Measurements from ENCODE around the gene SLC26A3. TPM values are rescaled to one million over a fixed set of nuclear protein-coding genes. Genes with fewer than 3 reads are reported as not detected.

The SLC26A3 gene
- total and polyA plus RNA-seq, 2 donors (not counting 1 experiment from before 2014, with no cell fraction given): not detected

GRCh38 chr7:107837145-107837512 lies 34.1 kb upstream of the SLC26A3 start:
- H3K4me3 ChIP-seq (replicated peaks in 1 of 4; ENCODE audit: control extremely low read depth in 1 of 4, insufficient read depth in 1 of 4, low read depth in 3 of 4, low read length in 4 of 4): no peak overlapping the region
- H3K36me3 ChIP-seq (ENCODE audit: control insufficient read depth, insufficient read depth, low read length): no peaks in the 10 kb centered on the region
- no peak overlapping the region for H2AFZ ChIP-seq (ENCODE audit: low read length)
- no peak for DNase-seq (ENCODE audit: low read depth in 2 of 2)
- no peak overlapping the region for H3K9ac ChIP-seq (ENCODE audit: insufficient read depth, low read length)
- H3K4me1 ChIP-seq (ENCODE audit: control insufficient read depth, extremely low read depth, insufficient read depth, low read length): no peaks in the 10 kb centered on the region
- H3K79me2 ChIP-seq (ENCODE audit: control insufficient read depth, insufficient read depth, low read length): no peaks in the 10 kb centered on the region
- peaks cover 5% of the 10 kb centered on the region for H3K27me3 ChIP-seq (ENCODE audit: control insufficient read depth, insufficient read depth, low read length)
- H3K27ac ChIP-seq (ENCODE audit: insufficient read depth, low read length): no peak overlapping the region
- no peak overlapping the region for H3K4me2 ChIP-seq (ENCODE audit: extremely low read depth, insufficient read depth, low read length)
- TF ChIP-seq CTCF (conservative IDR thresholded peaks at IDR 0.05 in 1 of 2, IDR thresholded peaks at IDR 0.05 in 1 of 2; ENCODE audit: low read depth in 1 of 2, low read length in 2 of 2): no peak
- TF ChIP-seq EZH2 (IDR thresholded peaks at IDR 0.05; ENCODE audit: low read length, missing control alignments): no peak
- no peaks in the 10 kb centered on the region for H4K20me1 ChIP-seq (ENCODE audit: control insufficient read depth, extremely low read depth, insufficient read depth, low read length)
- H3K9me3 ChIP-seq (ENCODE audit: control insufficient read depth, insufficient read depth, low read depth, low read length): no peaks in the 10 kb centered on the region

- Histone ChIP-seq H3K79me2 (ENCODE audit: control insufficient read depth, insufficient read depth, low read length) (no peaks in the 10 kb centered on the region), H4K20me1 (ENCODE audit: control insufficient read depth, extremely low read depth, insufficient read depth, low read length) (no peaks in the 10 kb centered on the region), H3K4me1 (ENCODE audit: control insufficient read depth, extremely low read depth, insufficient read depth, low read length) (no peaks in the 10 kb centered on the region), H3K9me3 (ENCODE audit: control insufficient read depth, insufficient read depth, low read depth, low read length) (no peaks in the 10 kb centered on the region), H3K36me3 (ENCODE audit: control insufficient read depth, insufficient read depth, low read length) (no peaks in the 10 kb centered on the region), H2AFZ (ENCODE audit: low read length) (no peak overlapping the region), H3K27ac (ENCODE audit: insufficient read depth, low read length) (no peak overlapping the region), H3K9ac (ENCODE audit: insufficient read depth, low read length) (no peak overlapping the region), H3K4me2 (ENCODE audit: extremely low read depth, insufficient read depth, low read length) (no peak overlapping the region), H3K4me3 (replicated peaks in 1 of 4; ENCODE audit: control extremely low read depth in 1 of 4, insufficient read depth in 1 of 4, low read depth in 3 of 4, low read length in 4 of 4) (no peak overlapping the region), H3K27me3 (ENCODE audit: control insufficient read depth, insufficient read depth, low read length) (peaks cover 5% of the 10 kb centered on the region)
- TF ChIP-seq CTCF (conservative IDR thresholded peaks at IDR 0.05 in 1 of 2, IDR thresholded peaks at IDR 0.05 in 1 of 2; ENCODE audit: low read depth in 1 of 2, low read length in 2 of 2): no peak
- no peak for TF ChIP-seq EZH2 (IDR thresholded peaks at IDR 0.05; ENCODE audit: low read length, missing control alignments)
- peak in 1 of 2 donors; percentile 12 for DNase-seq (ENCODE audit: low read depth in 2 of 2)
Observed at GRCh38 chr7:107836237-107837144, 33.5 kb upstream of the SLC26A3 start.

- TF ChIP-seq CTCF (conservative IDR thresholded peaks at IDR 0.05 in 1 of 2, IDR thresholded peaks at IDR 0.05 in 1 of 2; ENCODE audit: low read depth in 1 of 2, low read length in 2 of 2) (no peak), EZH2 (IDR thresholded peaks at IDR 0.05; ENCODE audit: low read length, missing control alignments) (no peak)
- H3K36me3 ChIP-seq (ENCODE audit: control insufficient read depth, insufficient read depth, low read length): no peaks in the 10 kb centered on the region
- no peaks in the 10 kb centered on the region for H3K9me3 ChIP-seq (ENCODE audit: control insufficient read depth, insufficient read depth, low read depth, low read length)
- H3K4me3 ChIP-seq (replicated peaks in 1 of 4; ENCODE audit: control extremely low read depth in 1 of 4, insufficient read depth in 1 of 4, low read depth in 3 of 4, low read length in 4 of 4): no peak overlapping the region
- no peak overlapping the region for H3K9ac ChIP-seq (ENCODE audit: insufficient read depth, low read length)
- H4K20me1 ChIP-seq (ENCODE audit: control insufficient read depth, extremely low read depth, insufficient read depth, low read length): no peaks in the 10 kb centered on the region
- DNase-seq (ENCODE audit: low read depth in 2 of 2): no peak
- H3K4me2 ChIP-seq (ENCODE audit: extremely low read depth, insufficient read depth, low read length): no peak overlapping the region
- no peak overlapping the region for H3K27ac ChIP-seq (ENCODE audit: insufficient read depth, low read length)
- H3K79me2 ChIP-seq (ENCODE audit: control insufficient read depth, insufficient read depth, low read length): no peaks in the 10 kb centered on the region
- no peaks in the 10 kb centered on the region for H3K4me1 ChIP-seq (ENCODE audit: control insufficient read depth, extremely low read depth, insufficient read depth, low read length)
- peaks cover 5% of the 10 kb centered on the region for H3K27me3 ChIP-seq (ENCODE audit: control insufficient read depth, insufficient read depth, low read length)
- no peak overlapping the region for H2AFZ ChIP-seq (ENCODE audit: low read length)
Observed at GRCh38 chr7:107834401-107834800, 31.4 kb upstream of the SLC26A3 start.
